GM12873 (cell line): ENCODE results near the gene TRIM47.

Source experiments
- TF ChIP-seq, protein P1 (sequence below): IDR thresholded peaks from 2 replicates; pipeline ENCODE4 v1.5.1; 2012; ENCODE audit warnings: low read depth, mild to moderate bottlenecking, moderate library complexity, low read length, control low read depth; ENCODE audit not compliant: insufficient read depth; ENCODE audit errors: missing control alignments

TRIM47 gene

DNA sequence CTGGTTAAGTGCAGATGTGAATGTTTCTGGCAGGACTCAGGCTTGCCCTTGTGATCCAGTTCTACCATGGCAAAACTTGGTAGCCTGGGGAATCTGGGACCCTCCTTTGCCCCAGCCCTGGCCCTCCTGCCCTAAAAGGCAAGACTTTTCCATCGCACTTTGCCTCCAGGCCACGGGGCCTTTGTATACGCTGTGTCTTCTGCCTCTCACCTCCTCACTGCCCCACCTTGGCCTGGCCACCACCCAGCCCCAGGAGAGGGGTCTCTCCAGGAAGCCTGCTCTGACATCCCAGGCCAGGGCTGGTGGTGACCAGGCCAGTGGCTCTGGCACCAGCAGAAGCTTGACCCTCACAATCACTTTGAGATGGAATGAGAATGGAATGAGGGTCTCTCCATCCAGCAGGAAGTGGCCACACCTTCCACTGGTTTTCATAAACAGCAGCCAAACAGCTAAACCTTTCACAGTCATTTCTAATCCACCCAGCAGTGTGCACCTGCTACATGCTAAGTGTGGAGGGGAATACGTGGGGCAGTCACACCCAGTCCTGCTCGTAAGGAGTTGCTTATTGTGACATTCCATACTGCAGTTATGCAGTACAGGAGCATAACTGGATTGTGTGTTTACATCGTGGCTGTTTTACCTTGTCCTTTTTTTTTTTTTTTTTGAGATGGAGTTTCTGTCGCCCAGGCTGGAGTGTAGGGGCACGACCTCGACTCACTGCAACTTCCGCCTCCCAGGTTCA lies 27.9 kb upstream of the TRIM47 start:
- TF ChIP-seq, protein P1, sequence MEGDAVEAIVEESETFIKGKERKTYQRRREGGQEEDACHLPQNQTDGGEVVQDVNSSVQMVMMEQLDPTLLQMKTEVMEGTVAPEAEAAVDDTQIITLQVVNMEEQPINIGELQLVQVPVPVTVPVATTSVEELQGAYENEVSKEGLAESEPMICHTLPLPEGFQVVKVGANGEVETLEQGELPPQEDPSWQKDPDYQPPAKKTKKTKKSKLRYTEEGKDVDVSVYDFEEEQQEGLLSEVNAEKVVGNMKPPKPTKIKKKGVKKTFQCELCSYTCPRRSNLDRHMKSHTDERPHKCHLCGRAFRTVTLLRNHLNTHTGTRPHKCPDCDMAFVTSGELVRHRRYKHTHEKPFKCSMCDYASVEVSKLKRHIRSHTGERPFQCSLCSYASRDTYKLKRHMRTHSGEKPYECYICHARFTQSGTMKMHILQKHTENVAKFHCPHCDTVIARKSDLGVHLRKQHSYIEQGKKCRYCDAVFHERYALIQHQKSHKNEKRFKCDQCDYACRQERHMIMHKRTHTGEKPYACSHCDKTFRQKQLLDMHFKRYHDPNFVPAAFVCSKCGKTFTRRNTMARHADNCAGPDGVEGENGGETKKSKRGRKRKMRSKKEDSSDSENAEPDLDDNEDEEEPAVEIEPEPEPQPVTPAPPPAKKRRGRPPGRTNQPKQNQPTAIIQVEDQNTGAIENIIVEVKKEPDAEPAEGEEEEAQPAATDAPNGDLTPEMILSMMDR = no peak

DNA sequence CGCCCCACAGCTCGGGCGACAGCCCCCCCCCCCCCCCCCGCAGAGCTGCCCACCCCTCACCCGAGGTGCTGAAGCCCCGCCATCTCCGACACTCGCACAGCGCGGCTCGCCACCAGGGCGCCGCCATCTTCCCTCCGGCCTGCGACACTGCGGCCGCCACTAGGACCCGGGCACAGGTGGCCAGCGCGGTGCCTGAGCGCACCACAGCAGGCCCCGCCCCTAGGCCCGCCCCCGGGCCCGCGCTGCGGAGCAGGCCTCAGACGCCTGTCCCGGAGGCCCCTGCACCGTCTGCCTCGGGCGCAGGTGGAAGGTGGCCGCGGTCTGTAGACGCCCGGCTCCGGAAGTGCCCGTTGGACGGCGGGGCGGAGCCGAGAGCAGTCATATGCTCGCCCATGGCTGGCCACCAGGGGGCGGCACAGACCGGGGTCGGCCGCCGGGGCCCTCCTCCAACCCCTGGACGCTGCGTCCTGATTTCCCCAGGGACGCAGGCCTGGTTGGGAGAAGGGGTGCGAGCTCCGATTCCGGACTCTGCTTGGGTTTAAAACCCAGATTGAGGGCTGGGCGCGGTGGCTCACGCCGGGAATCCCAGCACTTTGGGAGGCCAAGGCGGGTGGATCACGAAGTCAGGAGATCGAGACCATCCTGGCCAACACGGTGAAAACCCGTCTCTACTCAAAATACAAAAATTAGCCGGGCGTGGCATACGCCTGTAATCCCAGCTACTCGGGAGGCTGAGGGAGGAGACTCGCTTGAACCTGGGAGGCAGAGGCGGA lies 26.6 kb upstream of the TRIM47 start, which contains the start of gene MRPL38:
MRPL38 (minus strand) TSS at position 136 of the 773 bp plus-strand sequence; CDS start at position 127, 9 bp downstream.
- TF ChIP-seq, protein P1 = peak; percentile 89

DNA sequence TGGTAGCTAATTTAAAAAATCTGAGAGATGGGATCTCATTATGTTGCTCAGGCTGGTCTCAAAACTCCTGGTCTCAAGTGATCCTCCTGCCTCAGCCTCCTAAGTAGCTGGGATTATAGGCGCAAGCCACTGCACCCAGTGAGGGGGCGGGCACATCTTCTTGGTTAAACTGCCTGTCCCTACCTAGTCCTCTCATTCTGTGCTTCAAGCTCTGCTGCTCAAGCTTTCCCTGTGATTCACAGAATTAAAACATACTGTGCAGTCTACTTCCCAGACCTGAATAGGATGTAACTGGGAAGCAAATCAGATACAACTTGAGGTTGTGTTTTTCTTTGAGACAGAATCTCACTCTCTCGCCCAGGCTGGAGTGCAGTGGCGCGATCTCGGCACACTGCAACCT lies 24.0 kb upstream of the TRIM47 start:
- TF ChIP-seq, protein P1 = no peak

DNA sequence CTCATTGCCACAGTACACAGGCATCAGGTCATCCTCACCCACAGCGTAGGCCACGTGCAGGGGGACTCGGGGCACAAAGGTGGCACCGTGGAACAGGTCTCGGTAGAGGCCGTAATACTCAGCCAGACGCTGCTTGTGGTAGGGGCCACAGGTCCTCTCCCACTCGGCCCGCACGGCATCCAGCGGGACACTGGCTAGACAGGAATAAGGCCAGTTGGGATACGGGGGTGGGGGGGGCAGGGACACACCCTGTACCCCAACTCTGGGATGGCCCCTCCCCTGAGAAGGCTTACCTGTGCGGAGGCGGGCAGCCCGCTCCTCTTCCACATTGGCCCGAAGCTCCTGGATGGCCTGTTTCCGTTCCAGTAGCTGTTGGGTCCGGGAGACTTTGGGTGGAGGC lies 23.3 kb upstream of the TRIM47 start:
- TF ChIP-seq, protein P1 = no peak

DNA sequence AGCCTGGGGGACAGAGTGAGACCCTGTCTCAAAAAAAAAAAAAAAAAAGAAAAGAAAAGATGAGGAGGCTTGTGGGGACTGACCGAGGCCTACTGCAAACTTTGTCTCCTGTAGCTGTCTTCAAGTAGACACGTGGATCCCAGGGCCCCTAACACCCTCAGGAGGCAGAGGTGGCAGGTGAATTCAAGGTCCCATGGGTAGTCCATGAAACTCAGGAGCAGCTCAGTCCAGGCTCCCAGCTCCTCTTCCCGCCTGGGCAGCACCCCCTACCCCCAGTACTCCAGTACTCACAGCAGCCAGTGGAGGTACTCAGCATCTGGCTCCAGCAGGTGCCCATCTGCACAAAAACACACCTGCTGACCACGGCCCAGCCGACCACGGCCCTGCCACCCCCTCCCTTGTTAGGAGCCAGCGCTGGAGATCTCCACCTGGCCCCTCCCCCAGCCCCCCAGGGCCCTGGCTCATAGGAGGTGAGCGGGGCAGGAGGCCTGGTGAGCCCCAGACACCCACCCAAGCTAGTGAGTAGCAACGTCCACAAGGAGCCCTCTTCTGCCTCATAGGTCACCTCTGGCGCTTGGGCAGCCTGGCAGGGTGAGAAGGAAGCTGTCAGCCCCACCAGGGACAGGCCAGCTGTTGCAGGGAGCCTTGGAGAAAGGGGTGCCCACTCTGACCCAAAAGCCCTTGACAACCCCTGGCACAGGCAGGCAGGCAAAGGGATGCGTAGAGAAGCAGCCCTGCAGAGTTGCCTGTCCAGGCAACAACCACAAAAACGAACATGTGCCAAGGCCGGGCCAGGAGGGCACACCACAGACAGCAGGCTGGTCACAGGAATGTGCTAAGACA lies 22.5 kb upstream of the TRIM47 start:
- TF ChIP-seq, protein P1 = no peak

DNA sequence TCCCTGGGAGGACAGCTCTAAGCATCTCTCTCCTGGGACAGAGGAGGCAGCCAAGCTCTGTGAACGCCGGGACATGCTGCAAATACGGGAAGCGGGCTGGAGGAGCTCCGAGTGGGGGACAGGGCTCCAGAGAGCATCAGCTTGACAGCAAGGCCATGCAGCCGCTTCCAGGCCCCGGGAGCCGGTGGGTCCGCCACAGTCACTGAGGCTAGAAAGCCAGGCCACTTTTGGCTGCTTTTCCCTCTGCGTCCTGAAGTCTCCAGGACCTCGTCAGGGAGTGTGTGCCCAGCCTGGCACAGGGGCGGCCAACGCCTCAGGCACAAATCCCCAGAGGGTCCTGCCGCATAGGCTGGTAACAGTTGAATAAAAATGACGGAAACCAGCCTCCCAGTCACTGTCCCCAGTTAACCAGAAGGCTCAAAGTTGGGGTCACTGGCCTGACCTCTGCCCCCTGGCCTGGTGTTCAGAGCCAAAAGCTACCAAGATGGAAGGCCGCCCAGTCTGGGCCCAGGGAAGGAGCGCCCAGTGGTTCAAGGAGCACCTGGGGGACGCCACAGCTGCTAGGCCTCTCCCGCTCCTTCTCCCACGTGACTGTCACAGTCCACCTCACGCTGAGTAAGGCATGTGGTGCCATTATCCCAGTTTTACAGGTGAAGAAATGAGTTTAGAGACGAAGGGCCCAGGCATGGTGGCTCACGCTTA lies 21.5 kb upstream of the TRIM47 start:
- TF ChIP-seq, protein P1 = no peak
